Measurements from ENCODE around the gene RAD21L1.

The RAD21L1 gene

DNA sequence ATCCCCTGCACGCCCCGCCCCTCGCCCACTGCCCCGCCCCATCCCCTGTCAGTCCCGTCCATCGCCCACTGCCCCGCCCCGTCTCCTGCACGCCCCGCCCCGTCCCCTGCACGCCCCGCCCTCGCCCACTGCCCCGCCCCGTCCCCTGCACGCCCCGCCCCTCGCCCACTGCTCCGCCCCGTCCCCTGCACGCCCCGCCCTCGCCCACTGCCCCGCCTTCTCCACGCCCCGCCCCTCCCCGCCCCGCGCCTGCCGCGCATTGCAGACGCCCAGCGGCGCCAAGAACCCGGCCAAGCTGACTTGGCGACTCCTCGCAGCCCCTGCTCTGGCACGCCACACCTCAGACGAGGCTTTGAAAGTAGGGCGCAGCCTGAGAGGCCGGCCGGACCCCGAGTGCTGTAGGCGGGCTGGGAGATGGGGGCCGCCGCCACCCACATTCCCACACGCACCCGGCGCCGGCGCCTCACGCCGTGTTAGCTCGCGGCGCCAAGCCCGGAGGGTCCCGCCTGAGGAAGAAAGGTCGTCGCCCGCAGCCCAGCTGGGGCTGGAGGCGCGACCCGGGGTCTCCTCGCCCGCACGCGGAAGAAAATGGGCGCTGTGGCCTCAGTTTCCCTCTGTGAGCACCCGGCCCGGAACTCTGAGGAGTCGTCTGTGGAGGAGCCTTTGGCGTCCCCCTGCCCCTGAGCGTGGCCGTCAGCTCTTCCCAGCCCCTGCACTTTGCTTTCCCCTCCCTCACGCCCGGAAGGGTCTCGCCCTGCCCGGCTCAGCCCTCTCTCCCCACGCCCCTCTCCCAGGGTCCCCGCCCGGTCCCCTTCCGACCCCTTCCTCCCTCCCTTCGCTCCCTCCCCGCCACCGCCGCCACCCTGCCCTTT, at the start of gene RAD21L1:
RAD21L1 (plus strand) TSS at position 262 of the 872 bp plus-strand sequence. CDS start 2,410 bp downstream, outside the sequence.
- Histone ChIP-seq H3K9me3 (ENCODE audit: control insufficient read depth, insufficient read depth, low read length) (no peaks in the 10 kb centered on the region), H3K36me3 (ENCODE audit: control insufficient read depth, insufficient read depth, low read length) (no peaks in the 10 kb centered on the region), H3K9ac (ENCODE audit: low read depth, low read length) (no peak within 1 kb of the TSS), H3K4me1 (ENCODE audit: control insufficient read depth, insufficient read depth, low read length) (no peaks in the 10 kb centered on the region), H3K4me3 (ENCODE audit: low read depth, low read length) (peak within 1 kb of the TSS; percentile 73), H3K27me3 (ENCODE audit: control insufficient read depth, insufficient read depth, low read length) (peaks cover 35% of the 10 kb centered on the region)

DNA sequence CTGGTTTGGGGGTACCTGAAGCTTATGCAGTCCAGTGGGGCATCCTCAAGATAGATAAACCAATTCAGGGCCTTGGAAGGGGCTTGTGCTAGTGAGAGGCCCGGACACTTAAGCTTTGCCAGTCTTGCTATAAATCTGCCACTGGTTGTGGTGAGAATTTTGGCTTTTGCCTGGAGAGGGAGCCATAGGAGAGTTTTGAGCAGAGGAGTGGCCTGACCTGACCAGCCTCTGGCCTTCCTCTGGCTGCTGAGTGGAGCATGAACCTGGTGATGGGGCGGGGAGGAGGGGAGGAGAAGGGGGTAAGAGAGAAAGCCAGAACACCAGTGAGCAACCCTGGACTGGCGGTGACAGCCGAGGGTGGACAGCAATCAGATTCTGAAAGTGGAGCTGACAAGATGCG, 48.2 kb upstream of the RAD21L1 start:
- peaks cover 7% of the 10 kb centered on the region for H3K27me3 ChIP-seq (ENCODE audit: control insufficient read depth, insufficient read depth, low read length)
- peaks cover 4% of the 10 kb centered on the region for H3K36me3 ChIP-seq (ENCODE audit: control insufficient read depth, insufficient read depth, low read length)
- H3K4me1 ChIP-seq (ENCODE audit: control insufficient read depth, insufficient read depth, low read length) = peaks cover 2% of the 10 kb centered on the region
- H3K9me3 ChIP-seq (ENCODE audit: control insufficient read depth, insufficient read depth, low read length) = no peaks in the 10 kb centered on the region
- no peak overlapping the region for H3K4me3 ChIP-seq (ENCODE audit: low read depth, low read length)
- H3K9ac ChIP-seq (ENCODE audit: low read depth, low read length) = no peak overlapping the region

DNA sequence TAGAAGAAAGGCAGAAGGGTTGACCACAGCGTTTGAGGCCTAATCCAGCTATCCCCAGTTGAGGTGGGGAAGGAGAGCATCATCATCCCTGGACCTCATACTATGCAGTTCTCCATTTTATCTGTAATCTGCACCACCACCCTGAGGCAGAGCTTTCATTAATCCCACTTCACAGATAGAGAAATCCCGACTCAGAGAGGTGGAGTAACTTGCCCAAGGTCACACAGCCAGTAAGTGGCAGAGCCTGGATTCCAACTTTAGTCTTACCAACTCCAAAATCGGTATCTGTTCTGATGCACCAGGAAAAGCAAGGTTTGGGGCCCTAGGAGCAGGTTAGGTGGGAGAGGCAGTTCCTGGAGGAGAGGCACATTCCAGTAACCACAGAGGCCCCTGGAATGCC, 47.7 kb upstream of the RAD21L1 start:
- H3K36me3 ChIP-seq (ENCODE audit: control insufficient read depth, insufficient read depth, low read length) = peaks cover 4% of the 10 kb centered on the region
- no peak overlapping the region for H3K4me3 ChIP-seq (ENCODE audit: low read depth, low read length)
- H3K9me3 ChIP-seq (ENCODE audit: control insufficient read depth, insufficient read depth, low read length) = no peaks in the 10 kb centered on the region
- H3K4me1 ChIP-seq (ENCODE audit: control insufficient read depth, insufficient read depth, low read length) = peaks cover 2% of the 10 kb centered on the region
- peaks cover 10% of the 10 kb centered on the region for H3K27me3 ChIP-seq (ENCODE audit: control insufficient read depth, insufficient read depth, low read length)
- H3K9ac ChIP-seq (ENCODE audit: low read depth, low read length) = no peak overlapping the region

DNA sequence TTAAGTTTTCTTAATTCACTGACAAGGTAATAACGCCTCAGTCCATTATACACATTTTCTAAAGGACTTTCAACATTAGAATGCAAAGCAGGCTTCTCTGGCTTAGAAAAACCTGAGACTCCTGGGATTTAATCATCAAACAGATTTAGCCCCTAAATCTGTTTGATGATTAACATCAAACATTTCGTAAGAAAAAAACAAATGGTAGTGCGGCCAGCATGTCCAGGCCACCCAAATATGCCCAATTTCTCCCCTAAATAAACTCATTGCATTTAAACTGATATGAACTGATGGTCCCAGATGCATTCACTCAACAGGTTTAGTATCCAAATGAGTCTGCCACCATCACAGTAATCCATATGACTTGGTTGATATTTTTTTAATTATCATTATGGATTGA, 47.2 kb upstream of the RAD21L1 start:
- Histone ChIP-seq H3K9me3 (ENCODE audit: control insufficient read depth, insufficient read depth, low read length) (no peaks in the 10 kb centered on the region), H3K9ac (ENCODE audit: low read depth, low read length) (no peak overlapping the region), H3K27me3 (ENCODE audit: control insufficient read depth, insufficient read depth, low read length) (peaks cover 15% of the 10 kb centered on the region), H3K36me3 (ENCODE audit: control insufficient read depth, insufficient read depth, low read length) (peaks cover 4% of the 10 kb centered on the region), H3K4me3 (ENCODE audit: low read depth, low read length) (no peak overlapping the region), H3K4me1 (ENCODE audit: control insufficient read depth, insufficient read depth, low read length) (peaks cover 2% of the 10 kb centered on the region)

DNA sequence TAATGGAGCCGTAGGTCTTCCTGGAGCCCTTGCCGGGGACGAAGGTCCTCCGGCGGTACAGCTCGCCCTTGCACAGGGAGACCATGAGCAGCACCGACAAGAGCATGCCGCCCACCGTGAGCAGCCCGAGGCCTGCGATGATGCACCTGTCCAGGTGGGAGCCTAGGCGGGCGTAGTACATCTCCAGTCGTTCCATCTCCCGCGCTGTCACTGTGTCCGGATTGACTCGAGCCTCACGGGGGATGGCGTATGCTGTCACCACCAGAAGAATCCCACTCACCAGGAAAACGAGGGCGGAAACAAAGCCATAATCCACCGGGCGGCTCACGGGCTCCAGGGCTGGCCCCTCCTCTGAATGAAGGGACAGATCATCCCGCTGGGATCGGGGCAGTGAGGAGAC, 44.9 kb upstream of the RAD21L1 start:
- peaks cover 26% of the 10 kb centered on the region for H3K27me3 ChIP-seq (ENCODE audit: control insufficient read depth, insufficient read depth, low read length)
- H3K9me3 ChIP-seq (ENCODE audit: control insufficient read depth, insufficient read depth, low read length) = no peaks in the 10 kb centered on the region
- peaks cover 2% of the 10 kb centered on the region for H3K4me1 ChIP-seq (ENCODE audit: control insufficient read depth, insufficient read depth, low read length)
- H3K4me3 ChIP-seq (ENCODE audit: low read depth, low read length) = no peak overlapping the region
- no peak overlapping the region for H3K9ac ChIP-seq (ENCODE audit: low read depth, low read length)
- peaks cover 4% of the 10 kb centered on the region for H3K36me3 ChIP-seq (ENCODE audit: control insufficient read depth, insufficient read depth, low read length)

DNA sequence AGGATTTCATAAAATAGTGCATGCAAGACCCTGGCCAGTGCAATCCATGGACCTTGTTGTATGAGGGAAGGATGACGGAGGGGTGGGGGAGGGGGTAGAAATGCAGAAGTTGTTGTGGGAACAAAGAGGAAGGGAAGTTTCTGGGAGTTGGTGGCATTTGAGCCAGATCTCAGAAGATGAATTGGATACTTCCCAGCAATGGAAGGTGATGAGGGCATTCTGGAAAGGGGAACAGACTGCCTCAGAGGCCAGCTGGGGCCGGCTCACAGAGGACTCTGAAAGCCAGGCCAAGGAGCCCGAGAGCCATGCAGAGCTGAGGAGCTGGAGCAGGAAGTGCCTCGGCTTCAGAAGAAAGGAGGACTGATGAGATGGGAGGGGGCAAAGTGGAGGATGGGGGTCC, 43.7 kb upstream of the RAD21L1 start:
- Histone ChIP-seq H3K9me3 (ENCODE audit: control insufficient read depth, insufficient read depth, low read length) (no peaks in the 10 kb centered on the region), H3K9ac (ENCODE audit: low read depth, low read length) (no peak overlapping the region), H3K4me3 (ENCODE audit: low read depth, low read length) (no peak overlapping the region), H3K36me3 (ENCODE audit: control insufficient read depth, insufficient read depth, low read length) (peaks cover 4% of the 10 kb centered on the region), H3K4me1 (ENCODE audit: control insufficient read depth, insufficient read depth, low read length) (peaks cover 2% of the 10 kb centered on the region), H3K27me3 (ENCODE audit: control insufficient read depth, insufficient read depth, low read length) (peaks cover 34% of the 10 kb centered on the region)

DNA sequence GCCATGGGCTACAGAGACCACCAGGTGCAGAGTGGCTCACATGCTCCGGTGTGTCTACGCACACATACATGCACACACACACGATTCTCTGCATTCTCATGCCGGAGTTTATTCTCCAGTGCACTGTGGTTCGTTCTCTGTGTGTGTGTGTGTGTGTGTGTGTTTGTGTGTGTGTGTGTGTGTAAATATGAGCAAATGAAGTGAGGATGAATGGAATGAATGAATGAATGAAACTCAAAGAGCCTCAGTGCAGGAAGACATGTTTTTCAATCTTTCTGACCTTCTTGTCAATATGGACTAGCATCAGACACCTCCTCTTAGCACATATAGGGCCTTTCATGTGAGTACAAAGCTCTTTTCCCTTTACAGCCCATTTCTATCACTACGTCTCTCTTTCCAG, 42.7 kb upstream of the RAD21L1 start:
- Histone ChIP-seq H3K9ac (ENCODE audit: low read depth, low read length) (no peak overlapping the region), H3K4me3 (ENCODE audit: low read depth, low read length) (no peak overlapping the region), H3K9me3 (ENCODE audit: control insufficient read depth, insufficient read depth, low read length) (no peaks in the 10 kb centered on the region), H3K27me3 (ENCODE audit: control insufficient read depth, insufficient read depth, low read length) (peaks cover 37% of the 10 kb centered on the region), H3K36me3 (ENCODE audit: control insufficient read depth, insufficient read depth, low read length) (peaks cover 4% of the 10 kb centered on the region), H3K4me1 (ENCODE audit: control insufficient read depth, insufficient read depth, low read length) (peaks cover 2% of the 10 kb centered on the region)

DNA sequence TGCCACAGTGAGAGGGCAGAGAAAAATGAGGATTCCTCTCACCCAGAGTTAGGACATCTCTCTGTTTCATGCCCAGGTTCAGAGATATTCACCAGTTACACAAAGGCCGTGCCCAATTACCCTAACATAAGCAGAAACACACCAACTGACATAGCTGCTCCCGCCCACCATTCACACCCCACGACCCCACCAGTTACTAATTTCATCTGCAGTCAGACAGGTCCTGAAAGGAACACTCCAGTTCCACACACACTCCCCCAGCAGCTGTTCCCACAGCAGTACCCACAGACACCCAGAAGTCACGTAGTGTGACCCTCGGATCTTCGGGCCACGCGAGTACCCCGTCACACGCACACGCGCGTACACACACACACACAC, 41.6 kb upstream of the RAD21L1 start:
- H3K4me3 ChIP-seq (ENCODE audit: low read depth, low read length) = peak overlapping the region; percentile 56
- peaks cover 4% of the 10 kb centered on the region for H3K36me3 ChIP-seq (ENCODE audit: control insufficient read depth, insufficient read depth, low read length)
- peaks cover 37% of the 10 kb centered on the region for H3K27me3 ChIP-seq (ENCODE audit: control insufficient read depth, insufficient read depth, low read length)

DNA sequence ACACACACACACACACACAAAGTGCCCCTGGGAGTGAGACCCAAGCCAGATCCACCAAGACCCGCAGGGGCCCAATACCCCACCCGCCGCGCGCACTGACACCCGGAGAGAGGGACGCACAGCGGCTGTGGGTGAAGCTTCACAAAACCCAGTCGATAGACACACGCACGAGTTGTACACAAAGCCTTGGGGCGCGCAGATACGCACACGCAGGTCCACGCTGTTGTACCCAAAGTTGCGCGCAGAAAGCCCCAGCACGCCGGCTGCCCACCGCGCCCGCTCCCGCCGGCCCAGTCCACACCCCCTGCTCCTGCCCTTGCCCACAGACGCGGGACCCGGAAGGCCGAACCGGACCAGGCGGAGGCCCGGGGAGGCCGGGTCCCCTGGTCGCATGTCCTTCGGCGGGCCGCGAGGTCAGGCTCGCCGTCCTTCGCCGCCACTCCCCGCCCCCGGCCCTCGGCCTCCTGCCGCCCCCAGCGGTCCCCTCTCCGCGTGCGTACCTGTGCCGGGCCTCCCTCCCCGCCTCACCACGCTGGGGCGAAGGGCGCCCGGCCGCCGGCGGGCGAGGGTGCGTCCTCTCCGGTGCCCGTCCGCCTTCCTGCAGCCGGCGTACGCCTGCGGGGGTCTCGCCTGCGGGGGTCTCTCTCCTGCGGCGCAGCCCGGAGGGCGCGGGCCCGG, 41.1 kb upstream of the RAD21L1 start, which contains the start of gene TMEM74B:
TMEM74B (minus strand) TSS at position 344 of the 678 bp plus-strand sequence. CDS start 1,180 bp downstream, outside the sequence.
- Histone ChIP-seq H3K4me1 (ENCODE audit: control insufficient read depth, insufficient read depth, low read length) (peaks cover 2% of the 10 kb centered on the region), H3K36me3 (ENCODE audit: control insufficient read depth, insufficient read depth, low read length) (peaks cover 4% of the 10 kb centered on the region), H3K4me3 (ENCODE audit: low read depth, low read length) (peak within 1 kb of the TSS; percentile 56), H3K9ac (ENCODE audit: low read depth, low read length) (no peak within 1 kb of the TSS), H3K27me3 (ENCODE audit: control insufficient read depth, insufficient read depth, low read length) (peaks cover 40% of the 10 kb centered on the region), H3K9me3 (ENCODE audit: control insufficient read depth, insufficient read depth, low read length) (no peaks in the 10 kb centered on the region)

More for the DNA sequence above, 41.6 kb upstream of the RAD21L1 start:
- Histone ChIP-seq H3K9me3 (ENCODE audit: control insufficient read depth, insufficient read depth, low read length) (no peaks in the 10 kb centered on the region), H3K9ac (ENCODE audit: low read depth, low read length) (no peak overlapping the region), H3K4me1 (ENCODE audit: control insufficient read depth, insufficient read depth, low read length) (peaks cover 2% of the 10 kb centered on the region)

DNA sequence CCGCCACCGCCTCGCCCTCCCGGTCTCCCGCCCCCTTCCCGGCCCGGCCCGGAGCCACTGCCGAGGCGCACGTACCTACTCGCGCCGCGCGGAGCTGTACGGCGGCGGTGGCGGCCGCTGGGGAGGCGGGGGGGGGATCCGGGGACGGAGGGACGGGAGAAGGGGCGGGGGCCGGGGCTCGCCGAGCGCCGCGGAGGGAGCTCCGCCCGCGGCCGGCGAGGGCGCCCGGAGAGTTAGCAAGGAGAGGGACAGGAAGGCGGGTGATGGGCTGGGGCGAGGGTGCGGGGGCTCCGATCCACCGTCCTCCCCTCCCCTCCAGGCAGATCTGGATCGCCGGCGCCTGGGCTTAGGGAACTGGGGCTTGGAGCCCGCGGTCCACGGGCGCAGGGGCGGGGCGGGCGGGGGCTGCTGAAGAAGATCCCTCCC, 40.5 kb upstream of the RAD21L1 start:
- Histone ChIP-seq H3K4me3 (ENCODE audit: low read depth, low read length) (peak overlapping the region; percentile 56), H3K4me1 (ENCODE audit: control insufficient read depth, insufficient read depth, low read length) (peaks cover 2% of the 10 kb centered on the region), H3K9me3 (ENCODE audit: control insufficient read depth, insufficient read depth, low read length) (no peaks in the 10 kb centered on the region), H3K27me3 (ENCODE audit: control insufficient read depth, insufficient read depth, low read length) (peaks cover 44% of the 10 kb centered on the region), H3K9ac (ENCODE audit: low read depth, low read length) (no peak overlapping the region), H3K36me3 (ENCODE audit: control insufficient read depth, insufficient read depth, low read length) (peaks cover 4% of the 10 kb centered on the region)

DNA sequence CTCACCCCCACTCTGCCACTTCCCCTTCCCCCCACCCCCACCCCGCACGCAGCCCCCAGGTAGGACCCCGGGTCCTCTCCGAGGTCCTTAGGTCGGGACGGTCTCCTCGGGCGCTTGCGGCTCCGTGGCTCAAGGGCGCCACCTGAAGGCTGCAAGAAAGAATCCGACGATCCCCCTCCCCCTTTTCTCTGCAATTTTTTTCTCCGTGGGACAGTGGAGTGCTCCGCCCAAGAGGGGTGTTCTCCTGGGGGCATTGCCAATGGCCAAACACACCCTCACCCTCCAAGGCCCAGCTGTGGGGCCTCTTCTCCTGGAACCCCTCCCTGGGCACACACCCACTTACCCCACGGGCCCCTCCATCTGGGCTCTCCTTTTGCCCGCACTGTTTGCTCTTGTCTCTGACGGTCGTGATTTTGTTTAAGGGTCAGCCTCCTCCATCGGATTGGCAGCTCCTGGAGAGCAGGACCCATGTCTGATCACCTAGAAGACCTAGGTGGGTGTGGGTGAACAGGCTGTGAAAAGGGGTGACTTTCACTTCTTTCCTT, 40.0 kb upstream of the RAD21L1 start:
- Histone ChIP-seq H3K4me3 (ENCODE audit: low read depth, low read length) (peak overlapping the region; percentile 22), H3K27me3 (ENCODE audit: control insufficient read depth, insufficient read depth, low read length) (peaks cover 46% of the 10 kb centered on the region), H3K4me1 (ENCODE audit: control insufficient read depth, insufficient read depth, low read length) (peaks cover 2% of the 10 kb centered on the region), H3K36me3 (ENCODE audit: control insufficient read depth, insufficient read depth, low read length) (peaks cover 2% of the 10 kb centered on the region), H3K9ac (ENCODE audit: low read depth, low read length) (no peak overlapping the region), H3K9me3 (ENCODE audit: control insufficient read depth, insufficient read depth, low read length) (no peaks in the 10 kb centered on the region)
